Ishikawa (cell line): Measurements from ENCODE around the gene KBTBD8.

ENCODE experiments used
- CREB1 ChIP-seq: IDR thresholded peaks from 2 replicates; pipeline ENCODE4 v1.6.1; 2012; ENCODE audit warnings: low read depth
- EP300 ChIP-seq: IDR thresholded peaks from 2 replicates; pipeline ENCODE4 v1.6.1; 2012; ENCODE audit warnings: borderline replicate concordance
- TAF1 ChIP-seq: IDR thresholded peaks from 2 replicates; pipeline ENCODE4 v1.6.1; 2012; ENCODE audit warnings: low read depth, mild to moderate bottlenecking
- YY1 ChIP-seq: IDR thresholded peaks from 2 replicates; pipeline ENCODE4 v1.6.1; 2012; ENCODE audit warnings: low read depth

GRCh38 chr3:66958067-66958466 is 40.0 kb upstream of the KBTBD8 start:
- no peak for TF ChIP-seq YY1
- no peak for TF ChIP-seq EP300
- no peak for TF ChIP-seq TAF1
- no peak for TF ChIP-seq CREB1
